Heart left ventricle (tissue), 16 donors: ENCODE measurements around the gene MYL7. TPM values are rescaled to one million over a fixed set of nuclear protein-coding genes. Genes with fewer than 3 reads are reported as not detected.

ENCODE experiments used
- ATAC-seq, 4 donors: fragments of 200-7000 bp; cut with Tn5 transposase; one replicate each; pipeline ENCODE4 v1.9.1; 2020 to 2022; ENCODE audit warnings: moderate library complexity in 4 of 4, mild to moderate bottlenecking in 3 of 4, moderate number of reproducible peaks in 1 of 4
- DNase-seq, 5 donors: peaks; one replicate each; pipeline ENCODE4 v3.0.0-alpha.2; 2020
- H3K27ac ChIP-seq, 12 donors: fragments of 200-600 bp; sonication (generic) in 4 of 12; one replicate each; pipeline versions ENCODE4 v1.5.0 to v1.8.0; 2016 to 2022; ENCODE audit warnings: mild to moderate bottlenecking in 2 of 12
- H3K27me3 ChIP-seq, 9 donors: fragments of 200-600 bp; sonication (generic) in 2 of 9; one replicate each; pipeline versions ENCODE4 v1.5.1 to v1.8.0; 2016 to 2022; ENCODE audit warnings: mild to moderate bottlenecking in 3 of 9
- H3K36me3 ChIP-seq, 9 donors: fragments of 200-600 bp; sonication (generic) in 2 of 9; one replicate each; pipeline versions ENCODE4 v1.5.0 to v1.8.0; 2018 to 2022; ENCODE audit warnings: mild to moderate bottlenecking in 2 of 9
- H3K4me1 ChIP-seq, 12 donors: fragments of 200-600 bp; sonication (generic) in 4 of 12; one replicate each; pipeline versions ENCODE4 v1.5.0 to v1.8.0; 2016 to 2022; ENCODE audit warnings: mild to moderate bottlenecking in 3 of 12
- H3K4me3 ChIP-seq, 12 donors: fragments of 200-600 bp; sonication (generic) in 4 of 12; one replicate each; pipeline versions ENCODE4 v1.5.0 to v1.8.0; 2017 to 2022; ENCODE audit warnings: mild to moderate bottlenecking in 9 of 12, moderate library complexity in 4 of 12
- H3K9me3 ChIP-seq, 12 donors: fragments of 200-600 bp; sonication (generic) in 4 of 12; one replicate each; pipeline versions ENCODE4 v1.5.0 to v1.8.0; 2016 to 2022; ENCODE audit warnings: mild to moderate bottlenecking in 1 of 12
- POLR2A ChIP-seq, 2 donors: fragments of 450-650 bp; IDR thresholded peaks; one replicate each; pipeline ENCODE4 v1.6.1; 2017; ENCODE audit warnings: antibody characterized with exemption in 2 of 2, mild to moderate bottlenecking in 2 of 2, moderate library complexity in 2 of 2
- WGBS, 4 donors: extraction: QIAGEN DNeasy Blood & Tissue Kit in 2 of 4; methylation state at CpG; one replicate each; pipeline versions ENCODE4 v1.1.5 to v1.1.7; 2013 to 2018; 5-methylcytosine and 5-hydroxymethylcytosine counted together
- intact Hi-C, 10 donors: fragments of 100-400 bp; cut with DNase I; formaldehyde crosslinking; loops; one replicate each; pipeline versions ENCODE4 v1.11.1 to v1.14.2; 2022
- polyA plus RNA-seq, 2 donors: library from polyadenylated mRNA; stranded (reverse); fragments of 200-250 nt; gene quantifications; one replicate each; pipeline ENCODE4 v1.2.3, GENCODE V29; 2013
- total RNA-seq, 9 donors: library from RNA; depleted of rRNA in 2 of 9; stranded (reverse); fragments of >200 nt in 2 of 9; fragmentation: NEBNext Ultra II Directional in 3 of 9; extraction: Animal tissue kit (Norgen Biotek cat#: 25700) in 3 of 9; gene quantifications; one replicate each; pipeline versions ENCODE4 v1.1.0 to v1.2.4, GENCODE V29; 2016 to 2023
- TF ChIP-seq, protein P1 (sequence below), 12 donors: fragments of 200-600 bp; sonication (generic) in 4 of 12; IDR thresholded peaks; one replicate each; pipeline versions ENCODE4 v1.5.0 to v1.8.0; 2018 to 2022; ENCODE audit warnings: antibody characterized with exemption in 12 of 12, mild to moderate bottlenecking in 5 of 12
- donor health status: ischemic (EF 13 %, LVEDD 7.1; RV severe dilation, severe dysfunction).
- donor health status: healthy with polysubstance abuse.
- donor health status: DM: no; HTN: yes; CAD: no.
- donor health status: DM: no; HTN: no; CAD: no.
- donor health status: ischemic (EF 25% LVEDD 6.9; RV normal size, moderate dysfunction).
- donor health status: ischemic (EF 25% LVEDD 5.7; RV mildly dilated, moderate dysfunction).
- donor health status: healthy.
- donor health status: DM: yes; HTN: yes; CAD: no.
- donor health status: ischemic (EF 35%, LVEDD 5.7; RV mildly dilated, moderate dysfunction).
- donor health status: nonischemic (EF 11% LVEDD 7.7; RV severe dilation, severe dysfunction).
- donor health status: DM: yes; HTN: yes; CAD: no.
- donor health status: PGD.
- donor health status: ischemic (EF 29% LVEDD 5.4; RV normal size, mild dysfunction).
- donor health status: nonischemic (EF 23%, LVEDD 6.1; RV moderate dilation, normal function).

Gene MYL7
- total and polyA plus RNA-seq, 11 donors: 975 to 4,037 (median 2,357) TPM

DNA sequence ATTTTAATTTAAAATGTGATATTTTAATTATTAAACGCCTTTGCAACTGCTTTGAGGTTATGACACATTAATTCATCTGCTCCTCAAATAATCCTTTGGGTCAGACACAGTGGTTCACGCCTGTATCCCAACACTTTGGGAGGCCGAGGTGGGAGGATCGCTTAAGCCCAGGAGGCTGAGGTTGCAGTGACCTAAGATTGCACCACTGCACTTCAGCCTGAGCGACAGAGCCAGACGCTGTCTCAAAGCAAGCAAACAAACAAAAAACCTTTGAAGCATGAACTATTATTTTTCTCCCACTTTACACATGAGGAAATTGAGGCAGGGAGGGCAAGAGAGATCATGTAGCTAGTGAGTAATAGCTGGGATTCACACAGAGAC is 16.3 kb downstream of the MYL7 start:
- WGBS, 4 donors: 92 to 96% (median 94%) methylated on average over 6 of the region's 6 CpGs
- H3K9me3 ChIP-seq: peaks cover 0 to 6% (median 0%) of the 10 kb centered on the region in 12 donors
- H3K27ac ChIP-seq: peak overlapping the region in 1 of 12 donors; percentile 93
- TF ChIP-seq, protein P1, sequence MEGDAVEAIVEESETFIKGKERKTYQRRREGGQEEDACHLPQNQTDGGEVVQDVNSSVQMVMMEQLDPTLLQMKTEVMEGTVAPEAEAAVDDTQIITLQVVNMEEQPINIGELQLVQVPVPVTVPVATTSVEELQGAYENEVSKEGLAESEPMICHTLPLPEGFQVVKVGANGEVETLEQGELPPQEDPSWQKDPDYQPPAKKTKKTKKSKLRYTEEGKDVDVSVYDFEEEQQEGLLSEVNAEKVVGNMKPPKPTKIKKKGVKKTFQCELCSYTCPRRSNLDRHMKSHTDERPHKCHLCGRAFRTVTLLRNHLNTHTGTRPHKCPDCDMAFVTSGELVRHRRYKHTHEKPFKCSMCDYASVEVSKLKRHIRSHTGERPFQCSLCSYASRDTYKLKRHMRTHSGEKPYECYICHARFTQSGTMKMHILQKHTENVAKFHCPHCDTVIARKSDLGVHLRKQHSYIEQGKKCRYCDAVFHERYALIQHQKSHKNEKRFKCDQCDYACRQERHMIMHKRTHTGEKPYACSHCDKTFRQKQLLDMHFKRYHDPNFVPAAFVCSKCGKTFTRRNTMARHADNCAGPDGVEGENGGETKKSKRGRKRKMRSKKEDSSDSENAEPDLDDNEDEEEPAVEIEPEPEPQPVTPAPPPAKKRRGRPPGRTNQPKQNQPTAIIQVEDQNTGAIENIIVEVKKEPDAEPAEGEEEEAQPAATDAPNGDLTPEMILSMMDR (IDR thresholded peaks at IDR 0.05): no peak
- TF ChIP-seq POLR2A (IDR thresholded peaks at IDR 0.05): no peak
- no peak for ATAC-seq
- H3K4me1 ChIP-seq: peaks cover 0 to 34% (median 18%) of the 10 kb centered on the region in 12 donors
- intact Hi-C loops: loop anchor here in 7 of 10 donors (5.0 to 10.0 kb wide), 5 partner anchors 43 to 77 kb away; partner anchors contain the start of genes POLM (in 4 of the 7) and YKT6 (in 1 of the 7)
- no peaks in the 10 kb centered on the region for H3K27me3 ChIP-seq
- peak in 1 of 5 donors; percentile 8 for DNase-seq
- H3K36me3 ChIP-seq: peaks cover 0 to 21% (median 16%) of the 10 kb centered on the region in 9 donors
- H3K4me3 ChIP-seq: no peak overlapping the region

DNA sequence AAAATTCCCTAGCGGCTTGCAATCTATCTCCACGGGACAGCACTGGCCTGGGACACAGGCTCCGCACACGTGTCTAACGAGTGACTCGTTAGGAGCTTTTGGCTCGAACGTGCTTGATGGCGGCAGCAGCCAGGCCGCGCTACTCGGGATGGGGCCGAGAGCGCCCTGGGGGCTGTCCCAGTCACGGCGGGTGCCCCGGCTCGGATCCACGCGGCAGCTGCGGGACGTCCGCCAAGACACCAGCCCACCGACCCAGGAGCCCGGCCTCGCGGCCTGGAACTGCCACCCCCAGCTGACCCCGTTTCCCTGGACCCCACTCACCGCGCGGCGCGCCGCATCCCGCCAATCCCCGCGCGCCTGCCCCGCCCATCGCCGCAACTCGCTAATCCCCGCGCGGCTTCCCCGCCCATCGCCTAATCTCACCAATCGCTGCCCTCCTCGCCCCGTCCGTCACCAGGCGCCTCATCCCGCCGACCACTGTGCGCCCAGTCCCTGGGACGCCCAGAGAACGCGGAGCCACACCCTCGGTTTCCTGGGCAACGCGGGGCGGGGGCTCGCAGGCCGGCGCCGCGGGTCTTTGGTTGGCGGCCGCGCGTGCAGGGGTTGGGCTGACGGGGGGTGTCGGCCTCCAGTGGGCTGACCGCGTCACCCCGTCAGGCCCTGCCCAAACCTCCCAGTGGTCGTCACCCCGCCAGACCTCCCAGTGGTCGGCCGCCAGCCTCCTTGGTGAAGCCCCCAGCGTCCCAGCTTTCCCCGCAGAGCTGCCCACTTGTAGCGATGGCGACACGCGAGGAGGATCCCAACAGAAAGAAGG is 17.7 kb downstream of the MYL7 start, which contains the start of gene POLD2:
POLD2 (minus strand) TSS at position 359 of the 814 bp plus-strand sequence. CDS start 1,495 bp downstream, outside the sequence.
- peaks cover 0 to 6% (median 0%) of the 10 kb centered on the region in 12 donors for H3K9me3 ChIP-seq
- no peaks in the 10 kb centered on the region for H3K27me3 ChIP-seq
- intact Hi-C loops: loop anchor here in 9 of 10 donors (1.0 to 10.0 kb wide), 5 partner anchors 41 to 71 kb away; partner anchors contain the start of gene POLM (in 8 of the 9)
- H3K4me3 ChIP-seq: peak within 1 kb of the TSS; percentile 58 to 89 (median 77)
- peak in 1 of 2 donors; percentile 53 for TF ChIP-seq POLR2A (IDR thresholded peaks at IDR 0.05)
- TF ChIP-seq, protein P1 (IDR thresholded peaks at IDR 0.05): peak in 3 of 12 donors; percentile 14 to 22 (median 18)
- DNase-seq: peak; percentile 99
- peaks cover 0 to 38% (median 18%) of the 10 kb centered on the region in 12 donors for H3K4me1 ChIP-seq
- H3K27ac ChIP-seq: peak within 1 kb of the TSS; percentile 71 to 94 (median 86)
- H3K36me3 ChIP-seq: peaks cover 0 to 27% (median 19%) of the 10 kb centered on the region in 9 donors
- ATAC-seq: peak; percentile 98 to 99 (median 99)
- 0 to 1% (median 1%) methylated on average over 52 to 86 of the region's 86 CpGs for WGBS, 4 donors

DNA sequence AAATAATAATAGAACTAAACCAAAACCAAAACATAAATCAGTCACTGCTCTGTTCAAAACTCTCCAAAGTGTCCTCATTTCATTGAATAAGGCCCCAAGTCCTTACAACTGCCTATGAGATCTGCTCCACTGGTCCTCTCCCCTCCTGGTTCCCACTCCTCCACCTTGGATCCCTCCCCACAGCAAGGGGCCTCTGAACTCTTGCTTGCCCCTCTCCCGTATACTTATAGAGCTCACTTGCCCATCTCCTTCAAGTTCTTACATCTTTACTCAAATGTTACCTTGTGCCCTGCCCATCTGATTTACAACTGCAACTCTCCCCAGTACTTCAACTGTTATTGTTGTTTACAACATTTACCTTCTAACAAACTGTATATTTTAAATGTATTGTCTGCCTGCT is 18.6 kb downstream of the MYL7 start:
- 38 to 64% (median 54%) methylated on average over 1 of the region's 1 CpG for WGBS, 4 donors
- no peak for ATAC-seq
- intact Hi-C loops: loop anchor here in 8 of 10 donors (2.0 to 10.0 kb wide), 4 partner anchors 40 to 72 kb away; partner anchors contain the start of gene POLM (in 7 of the 8)
- no peak for TF ChIP-seq POLR2A (IDR thresholded peaks at IDR 0.05)
- TF ChIP-seq, protein P1 (IDR thresholded peaks at IDR 0.05): no peak
- no peak for DNase-seq
- Histone ChIP-seq H3K4me1 (peaks cover 0 to 36% (median 18%) of the 10 kb centered on the region in 12 donors), H3K27ac (peak overlapping the region in 11 of 12 donors; percentile 71 to 93 (median 86)), H3K4me3 (peak overlapping the region in 10 of 12 donors; percentile 64 to 89 (median 78)), H3K9me3 (peaks cover 0 to 6% (median 0%) of the 10 kb centered on the region in 12 donors), H3K36me3 (peaks cover 0 to 35% (median 26%) of the 10 kb centered on the region in 9 donors), H3K27me3 (no peaks in the 10 kb centered on the region)
